ENCODE measurements around the gene PLXNB1.

DNA sequence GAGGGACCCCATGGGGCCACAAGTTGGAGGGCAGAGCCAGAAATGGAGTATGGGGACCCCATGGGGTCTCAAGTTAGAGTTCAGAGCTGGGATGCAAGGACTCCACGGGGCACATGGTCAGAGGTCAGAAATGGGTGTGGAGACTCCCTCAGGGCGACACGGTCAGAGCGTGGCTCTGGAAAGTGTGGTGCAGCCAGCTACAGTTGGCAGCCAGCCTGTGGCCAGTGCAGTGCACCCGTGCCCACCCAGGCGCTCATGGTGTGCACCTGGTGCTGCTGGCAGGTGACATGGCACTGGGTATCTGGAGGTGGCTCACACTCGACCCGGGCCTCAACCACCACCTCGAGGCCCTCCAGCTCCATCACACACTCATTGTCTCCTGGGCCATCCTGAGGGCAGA lies 11.2 kb downstream of the PLXNB1 start:
- TF ChIP-seq, protein P1, sequence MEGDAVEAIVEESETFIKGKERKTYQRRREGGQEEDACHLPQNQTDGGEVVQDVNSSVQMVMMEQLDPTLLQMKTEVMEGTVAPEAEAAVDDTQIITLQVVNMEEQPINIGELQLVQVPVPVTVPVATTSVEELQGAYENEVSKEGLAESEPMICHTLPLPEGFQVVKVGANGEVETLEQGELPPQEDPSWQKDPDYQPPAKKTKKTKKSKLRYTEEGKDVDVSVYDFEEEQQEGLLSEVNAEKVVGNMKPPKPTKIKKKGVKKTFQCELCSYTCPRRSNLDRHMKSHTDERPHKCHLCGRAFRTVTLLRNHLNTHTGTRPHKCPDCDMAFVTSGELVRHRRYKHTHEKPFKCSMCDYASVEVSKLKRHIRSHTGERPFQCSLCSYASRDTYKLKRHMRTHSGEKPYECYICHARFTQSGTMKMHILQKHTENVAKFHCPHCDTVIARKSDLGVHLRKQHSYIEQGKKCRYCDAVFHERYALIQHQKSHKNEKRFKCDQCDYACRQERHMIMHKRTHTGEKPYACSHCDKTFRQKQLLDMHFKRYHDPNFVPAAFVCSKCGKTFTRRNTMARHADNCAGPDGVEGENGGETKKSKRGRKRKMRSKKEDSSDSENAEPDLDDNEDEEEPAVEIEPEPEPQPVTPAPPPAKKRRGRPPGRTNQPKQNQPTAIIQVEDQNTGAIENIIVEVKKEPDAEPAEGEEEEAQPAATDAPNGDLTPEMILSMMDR (conservative IDR thresholded peaks at IDR 0.05), result no peak
- TF ChIP-seq EZH2 (IDR thresholded peaks at IDR 0.05; ENCODE audit: low read depth), result no peak

All from PC-9 (cell line).